GOT3 (cell line): ENCODE results near the gene TCF12.
"Not testable (repeated sequence)": the region's sequence is repeated elsewhere in the genome, so short reads cannot be mapped to it uniquely, and the experiment has no call there.

Experiments
- DNase-seq: peaks from one replicate; lab custom pipeline; 2025; ENCODE audit warnings: mixed read lengths; lab: John Stamatoyannopoulos, UW

TCF12 gene

DNA sequence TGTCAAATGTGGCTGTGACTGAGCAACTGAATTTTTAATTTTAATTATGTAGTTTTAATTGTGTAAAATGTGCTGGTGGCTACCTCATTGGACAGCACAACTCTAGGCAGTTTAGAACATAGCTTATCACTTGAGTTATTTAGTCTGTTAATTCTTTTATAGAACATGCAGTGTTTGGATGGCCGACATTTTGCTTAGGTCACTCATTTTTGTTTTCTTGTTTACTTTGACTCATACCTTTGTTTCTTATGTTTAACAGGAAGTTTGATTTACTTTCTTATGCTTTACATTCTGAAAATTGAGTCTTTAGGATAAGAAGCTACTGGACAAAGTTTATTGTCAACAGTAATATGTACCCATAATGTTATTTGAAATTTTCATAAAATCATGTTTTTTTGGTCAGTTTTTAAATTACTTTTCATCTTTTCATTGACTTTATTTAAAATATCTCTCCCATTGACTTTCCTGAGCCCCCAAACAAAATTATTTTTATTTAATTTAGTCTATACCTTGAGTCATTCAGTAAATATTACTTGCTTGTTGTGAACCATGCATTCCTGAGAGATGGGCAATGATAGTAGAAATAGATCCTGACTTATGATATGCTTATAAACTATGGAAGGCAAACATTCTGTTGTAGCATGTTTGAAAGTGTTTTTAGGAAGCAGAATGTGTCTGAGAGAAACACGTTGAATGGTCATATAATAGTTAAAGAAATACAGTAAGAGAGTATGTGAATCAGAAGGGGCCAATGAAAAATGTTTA is 60.6 kb downstream of the TCF12 start:
- no peak for DNase-seq

DNA sequence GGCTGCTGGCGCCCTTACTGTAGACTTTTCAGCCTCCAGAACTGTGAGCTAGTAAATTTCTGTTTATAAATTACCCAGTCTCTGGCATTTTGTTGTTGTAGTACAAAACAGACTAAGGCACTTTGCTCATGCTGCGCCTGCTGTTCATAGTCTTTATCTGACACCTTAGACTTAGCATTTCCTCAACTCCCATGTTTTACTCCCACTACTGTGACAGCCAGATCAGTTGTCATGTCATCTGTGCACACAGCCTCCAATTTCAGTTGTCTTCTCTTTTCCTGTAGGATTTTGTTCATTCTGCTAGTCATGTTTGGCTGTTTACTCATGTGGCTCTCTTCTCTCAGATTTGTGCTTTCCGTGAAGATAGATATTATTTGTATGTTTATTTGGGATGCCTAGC is 62.0 kb downstream of the TCF12 start:
- no peak for DNase-seq

DNA sequence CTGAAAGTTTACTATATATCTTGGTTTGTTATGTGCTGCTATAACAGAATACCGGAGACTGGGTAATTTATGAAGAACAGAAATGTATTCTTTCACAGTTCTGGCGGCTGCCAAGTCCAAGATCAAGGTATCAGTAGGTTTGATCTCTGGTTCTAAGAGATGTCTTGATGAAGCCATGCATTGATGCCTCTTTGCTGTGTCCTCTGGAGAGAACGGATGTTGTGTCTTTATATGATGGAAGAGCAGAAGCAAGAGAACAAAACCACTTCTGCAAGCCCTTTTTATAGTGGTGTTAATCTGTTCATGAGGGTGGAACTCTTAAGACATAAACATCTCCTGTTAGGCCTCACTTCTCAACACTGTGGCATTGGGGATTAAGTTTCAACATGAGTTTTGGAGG is 62.7 kb downstream of the TCF12 start:
- no peak for DNase-seq

DNA sequence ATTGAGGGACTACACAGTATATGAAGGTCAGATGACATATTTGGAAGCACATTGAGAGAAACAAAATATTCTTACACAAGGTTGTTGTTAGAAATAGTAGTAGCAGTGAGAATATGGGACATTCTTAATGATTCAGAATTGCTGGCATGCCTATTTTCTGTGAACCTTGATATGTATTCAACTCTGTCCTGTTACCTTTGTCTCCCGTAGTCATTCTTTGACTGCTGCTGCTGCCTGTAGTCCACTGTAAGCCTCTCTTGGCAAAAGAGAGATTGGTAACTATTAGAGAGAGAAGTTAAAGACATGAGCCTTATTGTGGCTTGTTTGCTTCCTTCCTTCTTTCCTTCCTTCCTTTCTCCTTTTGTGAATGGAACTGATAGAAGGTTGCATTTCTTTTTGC is 64.5 kb downstream of the TCF12 start:
- DNase-seq = no peak

DNA sequence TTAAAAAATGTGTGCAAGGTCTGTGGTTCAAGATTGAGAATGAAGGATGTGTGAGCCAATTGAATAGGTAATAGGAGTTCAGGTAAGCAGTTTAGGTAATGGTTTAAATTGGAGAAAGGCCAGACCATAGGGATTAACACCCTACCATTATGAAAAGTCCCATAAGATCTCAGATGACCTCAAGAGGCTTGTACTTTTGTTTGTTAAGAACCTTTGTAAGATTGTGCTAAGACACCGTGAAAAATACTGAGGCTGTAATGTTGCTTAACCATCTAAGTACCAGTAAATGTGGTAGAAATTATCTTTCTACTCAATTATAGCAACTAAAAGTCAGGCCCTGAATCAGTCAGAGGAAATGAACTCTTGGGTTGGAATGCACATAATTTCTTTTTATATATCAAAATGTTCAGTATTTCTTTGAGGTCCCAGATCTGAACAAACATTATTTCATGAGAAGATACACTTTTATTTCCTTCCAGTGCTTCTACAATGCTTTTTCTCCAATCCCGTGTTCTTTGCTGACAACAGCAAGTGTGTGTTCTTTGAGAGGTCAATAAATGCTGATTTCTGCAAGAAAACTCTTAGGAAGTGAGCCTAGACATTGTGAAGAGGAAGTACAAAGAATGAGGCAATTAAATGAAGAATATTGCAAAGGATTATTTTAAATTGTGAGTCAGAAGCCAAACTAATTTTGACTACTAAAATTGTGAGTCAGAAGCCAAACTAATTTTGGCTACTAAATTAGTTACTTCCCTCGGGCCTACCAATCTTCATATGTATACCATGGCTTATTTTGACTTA is 66.4 kb downstream of the TCF12 start:
- DNase-seq = no peak

DNA sequence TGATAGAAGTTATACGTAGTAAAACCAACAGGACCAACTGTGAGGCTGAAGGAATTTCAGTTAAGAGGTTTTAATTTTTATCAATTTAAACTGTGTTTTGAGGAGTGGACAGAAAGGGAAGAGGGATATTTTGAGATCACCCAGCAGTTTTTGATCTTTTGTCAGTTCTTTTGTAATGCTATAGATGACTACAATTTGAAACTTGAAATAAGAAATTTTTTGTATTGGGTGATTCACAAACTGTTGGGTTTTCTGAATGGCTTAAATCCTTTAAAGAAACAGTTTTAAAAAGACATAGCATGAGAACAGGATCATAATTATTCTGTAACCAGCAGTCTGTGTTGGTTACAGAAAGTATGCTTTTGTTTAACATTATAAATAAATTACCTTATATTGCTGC is 67.4 kb downstream of the TCF12 start:
- DNase-seq = no peak

DNA sequence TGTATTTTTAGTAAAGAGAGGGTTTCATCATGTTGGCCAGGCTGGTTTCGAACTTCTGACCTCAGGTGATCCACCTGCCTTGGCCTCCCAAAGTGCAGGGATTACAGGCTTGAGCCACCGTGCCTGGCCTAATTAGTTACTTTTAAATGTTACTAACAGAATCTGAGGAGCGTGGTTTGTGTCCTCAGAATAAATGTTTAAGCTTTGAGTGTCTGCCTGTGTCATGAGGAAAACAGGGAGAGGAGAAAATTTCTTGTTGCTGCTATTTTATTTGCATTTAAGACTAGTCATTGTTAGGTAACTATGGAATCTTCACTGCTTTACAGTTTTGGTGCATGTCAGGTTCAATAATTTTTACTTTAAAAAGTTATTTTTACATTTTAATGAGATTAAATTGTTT is 68.8 kb downstream of the TCF12 start:
- no peak for DNase-seq

DNA sequence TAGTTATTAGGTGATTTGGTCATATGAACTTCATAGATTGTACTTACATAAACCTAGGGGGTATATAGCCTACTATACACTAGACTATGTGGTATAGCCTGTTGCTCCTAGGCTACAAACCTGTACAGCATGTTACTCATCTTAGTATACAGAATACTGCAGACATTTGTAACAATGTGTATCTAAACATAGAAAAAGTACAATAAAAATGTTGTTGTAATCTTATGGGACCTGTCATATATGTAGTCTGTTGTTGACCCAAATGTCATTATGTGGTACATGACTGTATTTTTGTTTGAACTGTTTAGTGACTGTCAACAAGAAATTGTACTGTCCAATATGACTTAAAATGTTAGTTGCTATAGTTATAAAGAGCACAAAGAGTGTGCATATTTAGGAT is 69.8 kb downstream of the TCF12 start:
- no peak for DNase-seq

DNA sequence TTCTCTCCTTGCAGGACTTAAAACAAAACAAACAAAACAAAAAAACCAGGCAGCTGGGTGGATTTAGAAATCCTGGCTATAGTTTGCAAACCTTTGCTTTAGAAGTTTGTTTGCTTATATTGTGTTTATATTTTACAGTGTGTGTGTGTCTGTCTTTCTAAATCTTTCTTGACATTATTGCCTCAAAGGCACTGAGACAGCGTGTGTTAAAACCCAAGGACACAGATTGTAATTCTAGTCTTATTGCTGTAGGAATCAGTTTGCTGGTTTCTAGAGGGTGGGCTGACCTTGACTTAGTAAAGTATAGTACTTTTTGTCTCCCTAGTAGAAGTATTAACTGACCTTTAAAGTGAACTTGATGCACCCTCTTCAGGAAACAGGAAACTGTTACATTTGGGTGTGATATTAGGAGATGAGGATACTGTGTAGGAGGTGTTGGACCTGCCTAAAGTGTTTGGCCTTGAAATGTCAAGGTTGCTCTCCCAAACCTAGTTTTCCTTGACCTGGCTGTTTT is 71.0 kb downstream of the TCF12 start:
- no peak for DNase-seq

DNA sequence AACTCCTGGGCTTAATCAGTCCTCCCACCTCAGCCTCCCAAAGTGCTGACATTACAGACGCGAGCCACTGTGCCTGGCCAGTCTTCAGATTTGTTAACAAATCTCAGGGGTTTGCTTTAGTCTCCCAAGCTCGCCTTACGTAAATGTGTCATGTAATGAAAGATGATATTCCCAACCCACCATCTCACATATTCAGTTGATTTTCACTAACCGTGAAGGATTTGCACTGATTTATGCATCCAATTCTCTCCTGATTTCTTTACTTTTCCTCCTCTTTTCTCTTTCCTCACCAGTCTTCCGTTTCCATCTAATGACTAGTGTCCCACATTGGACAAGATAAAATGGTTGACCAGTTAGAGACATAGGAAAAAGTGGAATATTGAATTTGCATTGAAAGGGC is 72.6 kb downstream of the TCF12 start:
- DNase-seq = no peak

DNA sequence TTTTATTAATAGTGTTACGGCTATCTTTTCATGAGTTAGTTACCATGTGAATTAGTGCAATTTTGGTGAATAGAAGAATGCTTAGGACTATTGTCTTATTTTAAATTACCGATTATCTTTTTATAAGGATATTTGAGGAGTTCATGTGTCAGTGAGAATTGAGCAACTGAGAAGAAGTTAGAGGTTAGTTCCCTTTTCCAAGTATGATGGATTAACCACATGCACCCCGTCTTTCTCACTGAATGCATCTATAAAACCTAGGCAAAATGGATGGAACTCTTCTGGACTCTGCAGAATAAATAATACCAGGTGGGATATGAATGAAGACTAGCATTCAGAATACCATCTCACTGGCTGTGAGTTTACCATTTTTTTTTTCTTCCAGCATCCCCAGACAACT is 74.3 kb downstream of the TCF12 start:
- no peak for DNase-seq

DNA sequence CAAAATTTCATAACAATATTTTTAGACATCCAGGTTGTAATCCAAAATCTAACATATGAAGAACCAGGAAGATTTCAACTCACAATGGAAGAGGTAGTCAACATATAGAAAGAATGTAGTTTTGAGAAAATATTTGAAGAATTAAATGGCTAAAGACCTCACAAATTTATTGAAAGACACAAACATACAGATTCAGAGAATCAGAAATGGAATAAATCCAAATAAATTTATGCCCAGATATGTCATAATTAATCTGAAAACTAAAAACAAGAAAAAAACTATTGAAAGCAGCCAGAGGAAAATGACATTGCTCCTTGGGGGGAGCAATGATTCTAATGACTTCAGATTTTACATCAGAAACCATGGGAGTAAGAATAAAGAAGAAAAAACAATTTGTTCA is 75.8 kb downstream of the TCF12 start:
- DNase-seq = no peak

DNA sequence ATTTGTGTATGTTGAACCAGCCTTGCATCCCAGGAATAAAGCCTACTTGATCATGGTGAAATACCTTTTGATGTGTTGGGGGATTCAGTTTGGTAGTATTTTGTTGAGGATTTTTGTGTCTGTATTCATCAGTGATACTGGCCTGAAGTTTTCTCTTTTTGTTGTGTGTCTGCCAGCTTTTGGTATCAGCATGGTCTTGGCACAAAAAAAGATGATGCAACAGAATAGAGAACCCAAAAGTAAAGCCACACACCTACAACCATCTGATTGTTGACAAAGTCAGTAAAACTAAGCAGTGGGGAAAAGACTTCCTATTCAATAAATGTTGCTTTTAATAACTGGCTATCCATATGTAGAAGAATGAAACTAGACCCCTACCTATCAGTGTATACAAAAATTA is 77.6 kb downstream of the TCF12 start:
- no peak for DNase-seq

DNA sequence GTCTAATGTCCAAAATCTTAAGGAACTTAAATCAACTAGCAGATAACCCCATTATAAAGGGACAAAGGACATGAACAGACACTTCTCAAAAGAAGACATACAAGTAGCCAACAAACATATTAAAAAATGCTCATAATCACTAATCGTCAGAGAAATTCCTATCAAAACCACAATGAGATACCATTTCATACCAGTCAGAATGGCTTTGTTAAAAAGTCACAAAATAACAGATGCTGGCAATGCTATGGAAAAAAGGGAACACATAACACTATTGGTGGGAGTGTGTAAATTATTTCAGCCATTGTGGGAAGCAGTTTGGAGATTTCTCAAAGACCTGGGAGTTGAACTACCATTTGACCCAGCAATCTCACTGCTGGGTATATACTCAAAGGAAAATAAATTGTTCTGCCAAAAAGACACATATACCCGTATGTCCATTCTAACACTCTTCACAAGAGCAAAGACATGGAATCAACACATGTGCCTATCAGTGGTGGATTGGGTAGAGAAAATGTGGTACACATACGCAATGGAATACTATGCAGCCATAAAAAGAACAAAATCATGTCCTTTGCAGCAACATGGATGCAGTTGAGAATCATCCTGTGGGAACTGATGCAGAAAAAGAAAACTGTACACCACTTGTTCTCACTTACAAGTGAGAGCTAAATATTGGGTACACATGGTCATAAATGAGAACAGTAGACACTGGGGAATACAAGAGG is 78.5 kb downstream of the TCF12 start:
- DNase-seq = no peak

DNA sequence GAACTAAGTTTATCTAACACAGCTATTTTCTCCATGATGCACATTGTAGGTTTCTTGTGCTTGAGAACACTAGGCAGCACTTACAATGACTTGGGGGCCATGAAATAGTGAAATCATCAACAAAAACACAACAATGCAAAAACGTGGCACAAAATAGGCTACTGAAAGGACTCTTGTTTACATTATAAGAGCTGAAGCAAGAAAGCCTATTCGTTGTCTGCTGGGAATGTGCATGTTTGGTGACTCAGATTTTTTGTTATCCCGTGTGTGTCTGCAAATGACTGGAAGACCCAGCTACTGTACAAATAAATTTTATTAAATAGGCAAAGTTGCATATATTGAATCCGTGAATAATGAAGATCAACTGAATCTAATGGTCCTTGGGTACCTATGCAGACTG is 85.0 kb downstream of the TCF12 start:
- no peak for DNase-seq

DNA sequence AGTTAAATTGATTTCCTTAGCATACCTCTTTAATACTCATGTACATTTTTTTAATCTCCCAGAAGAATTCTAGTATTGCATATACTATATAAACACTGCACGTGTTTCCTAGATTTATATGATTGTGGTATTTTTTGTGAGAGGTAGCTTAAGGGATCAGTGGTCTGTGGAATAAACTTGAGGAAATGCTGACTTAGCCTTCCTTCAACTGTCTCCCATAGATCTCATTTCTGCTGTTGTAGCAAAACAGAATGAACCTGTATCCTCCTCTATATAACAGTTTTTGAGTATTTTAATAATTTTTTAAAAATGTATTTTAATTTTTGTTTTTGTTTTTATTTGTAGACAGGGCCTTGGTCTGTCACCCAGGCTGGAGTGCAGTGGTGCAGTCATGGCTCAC is 86.8 kb downstream of the TCF12 start:
- DNase-seq = no peak

DNA sequence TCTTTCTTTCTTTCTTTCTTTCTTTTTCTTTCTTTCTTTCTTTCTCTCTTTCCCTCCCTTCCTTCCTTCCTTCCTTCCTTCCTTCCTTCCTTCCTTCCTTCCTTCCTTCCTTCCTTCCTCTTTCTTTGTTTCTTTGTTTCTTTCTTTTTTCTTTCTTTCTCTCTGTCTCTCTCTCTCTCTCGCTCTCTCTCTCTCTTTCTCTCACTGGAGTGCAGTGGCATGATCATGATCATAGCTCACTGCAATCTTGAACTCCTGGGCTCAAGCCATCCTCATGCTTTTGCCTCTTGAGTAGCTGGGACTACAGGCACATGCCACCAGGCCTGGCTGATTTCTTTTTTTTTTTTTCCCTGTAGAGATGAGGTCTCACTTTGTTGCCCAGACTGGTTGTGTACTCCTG is 89.4 kb downstream of the TCF12 start:
- DNase-seq = not testable (repeated sequence)

DNA sequence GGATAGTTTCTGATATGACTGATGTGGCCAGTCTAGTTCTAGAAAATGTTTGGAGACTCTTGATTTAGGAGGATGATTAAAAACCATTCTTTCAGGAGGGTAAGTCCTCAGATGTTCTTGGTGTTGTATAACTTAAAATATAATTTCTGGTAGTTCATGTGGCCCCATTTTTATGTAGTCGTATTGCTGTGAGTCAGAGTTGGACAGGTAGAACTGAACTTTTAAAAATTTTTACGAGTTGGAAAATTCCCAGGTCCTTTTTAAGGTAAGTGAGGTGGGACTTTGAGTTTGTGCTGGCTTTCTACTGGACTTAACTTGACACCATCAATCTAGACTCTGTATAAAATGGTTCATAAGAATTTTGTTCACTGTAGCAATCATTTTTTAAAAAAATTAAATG is 92.3 kb downstream of the TCF12 start:
- no peak for DNase-seq

DNA sequence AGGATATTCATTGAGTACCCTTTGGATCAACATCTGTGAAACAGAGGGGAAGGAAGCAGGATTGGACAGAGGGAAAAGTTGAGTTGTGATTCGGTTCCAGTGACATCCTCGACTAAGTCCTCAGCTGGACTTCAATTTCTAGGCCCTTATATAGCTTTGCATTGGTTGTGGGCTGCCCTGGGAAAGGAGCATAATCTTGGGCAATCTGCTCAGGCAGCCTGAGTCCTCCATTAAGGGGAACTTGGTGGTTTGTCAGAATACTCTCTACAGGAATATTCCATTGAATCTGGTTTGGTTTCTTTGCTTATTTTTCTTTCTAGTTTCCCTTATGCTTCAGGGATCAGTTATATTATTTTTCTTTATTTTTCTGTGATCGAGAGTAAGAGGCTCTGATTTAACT is 94.1 kb downstream of the TCF12 start:
- no peak for DNase-seq

DNA sequence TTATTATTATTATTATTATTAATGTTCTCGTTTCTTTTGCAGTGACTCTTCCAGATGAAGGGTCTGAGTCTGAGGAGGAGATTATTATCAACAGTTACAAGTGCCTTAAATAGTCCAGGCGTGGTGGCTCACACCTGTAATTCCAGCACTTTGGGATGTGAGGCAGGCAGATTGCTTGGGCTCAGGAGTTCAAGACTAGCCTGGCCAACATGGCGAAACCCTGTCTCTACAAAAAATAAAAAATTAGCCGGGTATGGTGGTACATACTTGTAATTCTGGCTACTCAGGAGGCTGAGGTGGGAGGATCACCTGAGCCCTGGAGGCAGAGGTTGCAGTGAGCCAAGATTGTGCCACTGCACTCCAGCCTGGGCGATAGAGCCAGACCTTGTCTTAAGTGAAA is 96.5 kb downstream of the TCF12 start:
- DNase-seq = not testable (repeated sequence)

DNA sequence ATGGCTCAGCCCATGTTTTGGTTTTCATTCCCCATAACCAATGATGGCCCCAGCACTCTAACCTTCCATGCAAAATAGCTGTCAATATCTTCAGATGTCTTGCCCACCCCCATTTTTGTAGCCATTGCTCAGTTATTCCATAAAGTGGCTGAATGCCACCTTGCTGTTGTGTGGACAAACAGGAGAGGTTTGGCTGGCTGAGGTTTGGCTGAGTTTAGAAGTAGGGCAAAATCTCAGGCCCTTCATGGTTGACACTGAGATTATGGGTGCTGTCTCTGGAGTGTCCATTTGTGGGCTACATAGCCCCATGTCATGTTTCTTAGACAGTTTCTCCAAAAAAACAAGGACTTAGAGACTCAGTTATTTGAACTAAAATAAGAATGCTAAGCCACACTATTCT is 96.9 kb downstream of the TCF12 start:
- DNase-seq = no peak

DNA sequence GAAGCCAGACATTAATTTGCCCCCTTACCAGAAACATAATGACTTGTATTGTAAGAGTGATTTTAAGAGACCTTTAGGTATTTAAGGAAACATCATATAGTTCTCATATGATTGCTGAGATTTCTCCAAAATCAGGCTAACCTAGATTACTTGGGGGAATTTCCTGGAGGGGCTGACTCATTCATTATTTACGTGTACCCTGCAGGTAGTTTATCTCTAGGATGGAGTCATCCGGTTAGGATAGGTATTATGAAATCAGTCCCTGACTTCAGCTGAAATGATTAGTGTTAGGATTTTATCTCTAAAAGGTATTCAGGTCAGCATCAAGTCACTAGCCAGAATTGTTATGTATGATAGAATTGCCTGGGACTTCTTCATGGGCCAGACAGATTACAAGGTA is 97.5 kb downstream of the TCF12 start:
- no peak for DNase-seq

DNA sequence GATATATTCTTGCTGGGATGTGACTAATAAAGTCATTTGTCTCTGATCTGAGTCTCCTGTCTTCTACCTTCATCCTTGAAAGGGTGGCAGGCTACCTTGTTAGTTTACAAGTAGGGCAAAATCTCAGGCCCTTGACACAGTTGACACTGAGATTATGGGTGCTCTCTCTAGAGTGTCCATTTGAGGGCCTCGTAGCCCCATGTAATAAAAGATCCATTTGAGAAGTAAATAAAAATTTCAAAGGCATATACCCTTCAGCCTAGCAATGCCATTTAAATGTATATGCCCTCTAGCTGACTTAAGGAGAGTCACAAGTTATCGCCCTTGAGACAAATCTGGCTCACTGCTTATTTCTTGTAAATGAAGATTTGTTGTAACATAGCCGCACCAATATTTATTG is 98.6 kb downstream of the TCF12 start:
- DNase-seq = no peak
